Measurements from ENCODE around the gene PTPRT. TPM values are rescaled to one million over a fixed set of nuclear protein-coding genes. Genes with fewer than 3 reads are reported as not detected.

Gene PTPRT
- total and polyA plus RNA-seq, 2 of the 13 experiments (the other 11 are each of a cell fraction or from before 2014, with no cell fraction given), result under 0.01 to 0.09 TPM

DNA sequence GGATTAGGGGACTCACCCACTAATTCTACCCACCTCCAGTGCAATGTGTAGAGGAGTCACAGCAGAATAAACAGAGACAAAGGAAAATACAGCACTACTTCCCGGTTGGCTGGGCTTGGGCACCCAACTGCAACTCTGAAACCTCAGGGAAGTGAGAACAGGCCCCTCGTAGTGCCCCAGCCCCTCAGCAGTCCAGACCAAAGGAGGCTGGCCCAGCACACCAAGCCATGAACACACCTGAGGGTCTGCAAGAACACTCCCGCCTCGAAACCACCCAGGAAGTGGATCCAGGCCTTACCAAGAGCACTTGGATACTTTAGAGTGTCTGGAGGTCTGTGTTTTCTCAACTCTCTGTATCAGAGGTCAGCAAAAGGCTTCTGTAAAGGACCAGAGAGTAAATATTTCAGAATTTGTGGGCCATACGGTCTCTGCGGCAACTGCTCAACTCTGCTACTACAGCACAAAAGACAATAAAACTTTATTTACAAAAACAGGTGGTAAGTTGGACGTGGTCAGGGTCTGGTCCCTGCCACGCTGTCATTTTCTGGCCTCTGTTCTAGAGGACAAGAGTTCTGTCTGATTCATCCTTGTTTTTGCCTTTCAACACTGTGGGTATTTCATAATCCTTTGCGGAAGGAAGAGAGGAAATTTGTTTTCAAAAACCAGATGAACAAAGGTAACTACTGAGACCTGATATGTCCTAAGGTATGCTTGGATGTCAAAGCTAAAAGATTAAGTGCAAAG, 154.6 kb downstream of the PTPRT start (continued):
- TF ChIP-seq IRX3 (CRISPR knock-in tag; IDR thresholded peaks at IDR 0.05; ENCODE audit: borderline replicate concordance, low read depth), result no peak
- no peak for TF ChIP-seq THAP7 (CRISPR knock-in tag; IDR thresholded peaks at IDR 0.05)
- TF ChIP-seq ZNF816 (CRISPR knock-in tag; IDR thresholded peaks at IDR 0.05; ENCODE audit: borderline replicate concordance), result no peak
- TF ChIP-seq RCOR2 (CRISPR knock-in tag; IDR thresholded peaks at IDR 0.05), result no peak
- no peak for TF ChIP-seq MAX (IDR thresholded peaks at IDR 0.05)
- TF ChIP-seq WIZ (CRISPR knock-in tag; IDR thresholded peaks at IDR 0.05), result no peak
- TF ChIP-seq SNAI1 (CRISPR knock-in tag; IDR thresholded peaks at IDR 0.05; ENCODE audit: borderline replicate concordance), result no peak
- peak; percentile 31; the same call in 1 of the 2 replicates for TF ChIP-seq RXRB (CRISPR knock-in tag; IDR thresholded peaks at IDR 0.05; ENCODE audit: borderline replicate concordance)
- TF ChIP-seq ARID5B (CRISPR knock-in tag; IDR thresholded peaks at IDR 0.05), result no peak; the same call in 1 of the 2 replicates
- TF ChIP-seq, protein P1, sequence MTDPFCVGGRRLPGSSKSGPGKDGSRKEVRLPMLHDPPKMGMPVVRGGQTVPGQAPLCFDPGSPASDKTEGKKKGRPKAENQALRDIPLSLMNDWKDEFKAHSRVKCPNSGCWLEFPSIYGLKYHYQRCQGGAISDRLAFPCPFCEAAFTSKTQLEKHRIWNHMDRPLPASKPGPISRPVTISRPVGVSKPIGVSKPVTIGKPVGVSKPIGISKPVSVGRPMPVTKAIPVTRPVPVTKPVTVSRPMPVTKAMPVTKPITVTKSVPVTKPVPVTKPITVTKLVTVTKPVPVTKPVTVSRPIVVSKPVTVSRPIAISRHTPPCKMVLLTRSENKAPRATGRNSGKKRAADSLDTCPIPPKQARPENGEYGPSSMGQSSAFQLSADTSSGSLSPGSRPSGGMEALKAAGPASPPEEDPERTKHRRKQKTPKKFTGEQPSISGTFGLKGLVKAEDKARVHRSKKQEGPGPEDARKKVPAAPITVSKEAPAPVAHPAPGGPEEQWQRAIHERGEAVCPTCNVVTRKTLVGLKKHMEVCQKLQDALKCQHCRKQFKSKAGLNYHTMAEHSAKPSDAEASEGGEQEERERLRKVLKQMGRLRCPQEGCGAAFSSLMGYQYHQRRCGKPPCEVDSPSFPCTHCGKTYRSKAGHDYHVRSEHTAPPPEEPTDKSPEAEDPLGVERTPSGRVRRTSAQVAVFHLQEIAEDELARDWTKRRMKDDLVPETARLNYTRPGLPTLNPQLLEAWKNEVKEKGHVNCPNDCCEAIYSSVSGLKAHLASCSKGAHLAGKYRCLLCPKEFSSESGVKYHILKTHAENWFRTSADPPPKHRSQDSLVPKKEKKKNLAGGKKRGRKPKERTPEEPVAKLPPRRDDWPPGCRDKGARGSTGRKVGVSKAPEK (CRISPR knock-in tag; IDR thresholded peaks at IDR 0.05; ENCODE audit: borderline replicate concordance), result no peak
- TF ChIP-seq ZNF12 (CRISPR knock-in tag; IDR thresholded peaks at IDR 0.05), result no peak
- TF ChIP-seq, protein P2, sequence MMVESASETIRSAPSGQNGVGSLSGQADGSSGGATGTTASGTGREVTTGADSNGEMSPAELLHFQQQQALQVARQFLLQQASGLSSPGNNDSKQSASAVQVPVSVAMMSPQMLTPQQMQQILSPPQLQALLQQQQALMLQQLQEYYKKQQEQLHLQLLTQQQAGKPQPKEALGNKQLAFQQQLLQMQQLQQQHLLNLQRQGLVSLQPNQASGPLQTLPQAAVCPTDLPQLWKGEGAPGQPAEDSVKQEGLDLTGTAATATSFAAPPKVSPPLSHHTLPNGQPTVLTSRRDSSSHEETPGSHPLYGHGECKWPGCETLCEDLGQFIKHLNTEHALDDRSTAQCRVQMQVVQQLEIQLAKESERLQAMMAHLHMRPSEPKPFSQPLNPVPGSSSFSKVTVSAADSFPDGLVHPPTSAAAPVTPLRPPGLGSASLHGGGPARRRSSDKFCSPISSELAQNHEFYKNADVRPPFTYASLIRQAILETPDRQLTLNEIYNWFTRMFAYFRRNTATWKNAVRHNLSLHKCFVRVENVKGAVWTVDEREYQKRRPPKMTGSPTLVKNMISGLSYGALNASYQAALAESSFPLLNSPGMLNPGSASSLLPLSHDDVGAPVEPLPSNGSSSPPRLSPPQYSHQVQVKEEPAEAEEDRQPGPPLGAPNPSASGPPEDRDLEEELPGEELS (CRISPR knock-in tag; IDR thresholded peaks at IDR 0.05), result 0 out of 2 replicates have a peak, but pooled peaks have one; percentile 17
- TF ChIP-seq ZNF205 (CRISPR knock-in tag; IDR thresholded peaks at IDR 0.05), result no peak
- peak; percentile 18; the same call in 1 of the 2 replicates for TF ChIP-seq HNF4A (CRISPR knock-in tag; IDR thresholded peaks at IDR 0.05)
- no peak for TF ChIP-seq ZNF143 (CRISPR knock-in tag; IDR thresholded peaks at IDR 0.05)
- no peak for TF ChIP-seq IRF9 (CRISPR knock-in tag; IDR thresholded peaks at IDR 0.05; ENCODE audit: borderline replicate concordance)
- no peak for TF ChIP-seq IRF2 (CRISPR knock-in tag; IDR thresholded peaks at IDR 0.05)
- TF ChIP-seq SAFB2 (CRISPR knock-in tag; IDR thresholded peaks at IDR 0.05; ENCODE audit: borderline replicate concordance, low read depth), result no peak
- TF ChIP-seq ZNF230 (CRISPR knock-in tag; IDR thresholded peaks at IDR 0.05), result no peak
